ACHN (cell line): Measurements from ENCODE around the gene ACOT7.
"Not testable (repeated sequence)": the region's sequence is repeated elsewhere in the genome, so short reads cannot be mapped to it uniquely, and the experiment has no call there.

Experiments
- DNase-seq: peaks from one replicate; pipeline ENCODE4 v3.0.0-alpha.2; 2015
- in situ Hi-C: cut with HindIII; loops from 2 replicates; pipeline ENCODE4 v1.10.0; 2017; ENCODE audit warnings: low sequenced_read_pairs, low pct_ligation_motif_present, low pct_unique_long_range_greater_than_20kb

Gene ACOT7

GRCh38 chr1:6331543-6332273, 61.9 kb downstream of the ACOT7 start:
- DNase-seq: no peak
- in situ Hi-C loops: no loop called here

- in situ Hi-C loops: no loop called here
- no peak for DNase-seq
Observed at GRCh38 chr1:6330410-6330911, 63.1 kb downstream of the ACOT7 start.

GRCh38 chr1:6329851-6330250, 63.7 kb downstream of the ACOT7 start:
- no peak for DNase-seq
- in situ Hi-C loops: no loop called here

- in situ Hi-C loops: no loop called here
- no peak for DNase-seq
Observed at GRCh38 chr1:6329396-6329795, 64.2 kb downstream of the ACOT7 start.

- in situ Hi-C loops: no loop called here
- no peak for DNase-seq
Observed at GRCh38 chr1:6328696-6329095, 64.9 kb downstream of the ACOT7 start.

- in situ Hi-C loops: no loop called here
- no peak for DNase-seq
Observed at GRCh38 chr1:6328091-6328490, 65.5 kb downstream of the ACOT7 start.

GRCh38 chr1:6325482-6325881, 68.1 kb downstream of the ACOT7 start:
- no peak for DNase-seq
- in situ Hi-C loops: no loop called here

- DNase-seq: no peak
- in situ Hi-C loops: no loop called here
Observed at GRCh38 chr1:6322161-6322560, 71.4 kb downstream of the ACOT7 start.

GRCh38 chr1:6321205-6321604, 72.4 kb downstream of the ACOT7 start:
- DNase-seq: no peak
- in situ Hi-C loops: no loop called here

GRCh38 chr1:6317098-6317760, 76.3 kb downstream of the ACOT7 start:
- no peak for DNase-seq
- in situ Hi-C loops: no loop called here

- in situ Hi-C loops: no loop called here
- DNase-seq: no peak
Observed at GRCh38 chr1:6316240-6317097, 77.1 kb downstream of the ACOT7 start.

- DNase-seq: no peak
- in situ Hi-C loops: no loop called here
Observed at GRCh38 chr1:6314503-6314902, 79.1 kb downstream of the ACOT7 start.

- no peak for DNase-seq
- in situ Hi-C loops: no loop called here
Observed at GRCh38 chr1:6313393-6314200, 80.0 kb downstream of the ACOT7 start.

- in situ Hi-C loops: no loop called here
- DNase-seq: no peak
Observed at GRCh38 chr1:6310116-6310848, 83.3 kb downstream of the ACOT7 start.

- in situ Hi-C loops: no loop called here
- no peak for DNase-seq
Observed at GRCh38 chr1:6309564-6309963, 84.0 kb downstream of the ACOT7 start.

GRCh38 chr1:6308449-6308848, 85.1 kb downstream of the ACOT7 start:
- no peak for DNase-seq
- in situ Hi-C loops: no loop called here

- in situ Hi-C loops, DNase-seq: not testable (repeated sequence)
Observed at GRCh38 chr1:6307682-6308081, 85.9 kb downstream of the ACOT7 start.

GRCh38 chr1:6307099-6307498, 86.5 kb downstream of the ACOT7 start:
- in situ Hi-C loops: no loop called here
- no peak for DNase-seq
